Endometrial microvascular endothelial cells (primary cell): Measurements from ENCODE around the gene EHF. TPM values are rescaled to one million over a fixed set of nuclear protein-coding genes. Genes with fewer than 3 reads are reported as not detected.

Source experiments
- in situ Hi-C: cut with HindIII; loops from 2 replicates; pipeline ENCODE4 v1.10.0; 2017; ENCODE audit warnings: low sequenced_read_pairs, low pct_unique_long_range_greater_than_20kb; ENCODE audit errors: inconsistent ontology term
- total RNA-seq: library from RNA; depleted of rRNA; stranded (reverse); fragments of >200 nt; gene quantifications from one replicate; pipeline ENCODE4 v1.2.3, GENCODE V29; 2015; ENCODE audit errors: inconsistent ontology term

EHF gene
- total RNA-seq, 1 donor from 2014 or later: not detected

DNA sequence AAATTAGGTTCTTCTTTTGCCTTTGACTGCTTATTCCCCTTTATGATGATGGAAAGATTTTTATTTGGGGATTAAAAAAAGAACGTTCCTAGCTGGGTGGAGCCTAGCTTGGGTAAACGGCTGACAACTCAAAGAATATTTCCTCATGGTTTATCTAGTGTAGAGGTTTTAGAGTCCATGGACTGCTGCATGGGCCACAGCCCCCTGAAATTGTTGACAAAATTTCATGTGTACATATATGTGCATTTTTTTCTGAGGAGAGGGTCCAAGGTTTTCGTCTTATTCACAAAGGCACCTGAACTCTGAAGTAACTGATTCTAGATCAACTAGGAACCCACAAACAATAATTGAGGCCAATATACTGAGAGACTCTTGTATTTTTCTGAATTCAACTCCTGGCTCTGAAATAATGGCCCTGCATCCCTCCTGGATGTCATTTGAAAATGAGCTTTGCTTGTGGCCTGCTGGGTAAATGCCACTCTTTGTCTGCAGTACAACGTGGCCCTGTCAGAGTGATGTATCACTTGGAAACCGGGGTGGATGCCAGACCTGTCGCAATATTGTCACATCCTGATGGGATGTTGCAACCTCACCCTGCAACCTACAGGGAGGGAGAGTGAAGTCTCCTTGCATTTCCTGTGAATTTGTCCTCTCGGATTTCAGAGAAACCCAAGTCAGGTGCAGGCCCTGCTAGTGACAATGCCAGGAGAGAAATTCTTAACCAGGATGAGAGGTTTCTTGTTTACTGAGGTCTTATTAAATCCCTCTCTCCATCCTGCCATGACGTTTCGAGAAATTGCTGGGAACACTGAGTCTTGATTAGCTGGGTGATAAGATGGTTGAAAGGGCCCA, 33.8 kb downstream of the EHF start:
- in situ Hi-C loops: no loop called here

DNA sequence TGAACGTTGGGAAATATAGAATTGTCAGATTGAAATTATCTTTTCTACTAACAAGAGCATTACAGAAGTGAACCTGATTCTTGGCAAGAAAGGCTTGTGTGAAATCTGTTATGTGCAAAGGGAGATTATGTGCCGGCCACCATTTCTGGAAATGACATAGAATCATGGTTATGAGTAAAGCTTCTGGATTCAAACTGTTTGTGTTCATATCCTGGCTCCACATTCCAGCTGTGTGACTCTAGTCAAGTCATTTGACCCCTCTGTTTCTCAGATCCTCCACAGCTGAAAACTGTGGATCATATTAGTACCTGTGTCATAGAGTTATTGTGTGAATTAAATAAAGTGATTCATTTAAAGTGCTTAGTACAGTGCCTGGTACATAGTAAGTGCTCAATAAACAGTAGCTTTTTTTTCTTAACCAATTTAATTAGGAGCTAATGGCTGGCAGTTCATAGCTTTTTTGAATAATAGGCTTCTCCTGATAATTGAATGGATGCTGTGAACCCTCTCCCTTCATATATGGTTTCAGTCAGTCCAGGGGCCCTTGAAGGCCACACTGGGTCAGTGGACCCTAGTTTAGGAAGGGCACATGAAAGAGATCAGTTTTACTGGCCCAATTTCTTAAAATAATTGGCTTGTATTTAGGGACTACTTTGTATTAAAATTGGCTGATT, 34.6 kb downstream of the EHF start:
- in situ Hi-C loops: no loop called here

DNA sequence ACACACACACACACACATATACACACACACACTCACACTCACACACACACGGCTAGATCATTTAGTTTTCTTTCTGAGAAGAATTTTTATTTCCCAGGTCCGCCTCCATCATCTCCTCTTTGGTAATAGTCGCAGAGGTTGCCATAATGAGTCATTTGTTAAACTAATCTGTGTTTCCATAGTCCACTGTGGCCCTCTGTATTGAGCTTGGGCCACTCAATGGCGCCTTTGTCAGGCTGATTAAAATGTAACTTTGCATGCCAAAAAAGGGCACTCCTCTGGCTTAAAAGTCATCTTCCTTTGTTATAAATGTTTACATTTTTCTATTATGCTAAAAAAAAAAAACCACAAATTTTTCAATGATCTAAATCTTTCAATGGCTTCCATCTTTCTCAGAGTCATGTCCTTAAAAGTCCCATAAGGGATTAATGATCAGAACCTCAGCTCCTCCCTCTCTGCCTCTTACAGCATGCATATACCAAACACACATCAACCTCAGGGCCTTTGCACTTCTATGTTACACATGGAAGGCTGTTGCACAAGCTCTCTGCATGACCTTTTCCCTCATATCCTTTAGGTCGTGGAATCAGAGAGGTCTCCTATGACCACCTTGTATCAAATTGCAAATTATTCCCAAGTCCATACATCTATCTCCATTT, 35.3 kb downstream of the EHF start:
- in situ Hi-C loops: no loop called here

DNA sequence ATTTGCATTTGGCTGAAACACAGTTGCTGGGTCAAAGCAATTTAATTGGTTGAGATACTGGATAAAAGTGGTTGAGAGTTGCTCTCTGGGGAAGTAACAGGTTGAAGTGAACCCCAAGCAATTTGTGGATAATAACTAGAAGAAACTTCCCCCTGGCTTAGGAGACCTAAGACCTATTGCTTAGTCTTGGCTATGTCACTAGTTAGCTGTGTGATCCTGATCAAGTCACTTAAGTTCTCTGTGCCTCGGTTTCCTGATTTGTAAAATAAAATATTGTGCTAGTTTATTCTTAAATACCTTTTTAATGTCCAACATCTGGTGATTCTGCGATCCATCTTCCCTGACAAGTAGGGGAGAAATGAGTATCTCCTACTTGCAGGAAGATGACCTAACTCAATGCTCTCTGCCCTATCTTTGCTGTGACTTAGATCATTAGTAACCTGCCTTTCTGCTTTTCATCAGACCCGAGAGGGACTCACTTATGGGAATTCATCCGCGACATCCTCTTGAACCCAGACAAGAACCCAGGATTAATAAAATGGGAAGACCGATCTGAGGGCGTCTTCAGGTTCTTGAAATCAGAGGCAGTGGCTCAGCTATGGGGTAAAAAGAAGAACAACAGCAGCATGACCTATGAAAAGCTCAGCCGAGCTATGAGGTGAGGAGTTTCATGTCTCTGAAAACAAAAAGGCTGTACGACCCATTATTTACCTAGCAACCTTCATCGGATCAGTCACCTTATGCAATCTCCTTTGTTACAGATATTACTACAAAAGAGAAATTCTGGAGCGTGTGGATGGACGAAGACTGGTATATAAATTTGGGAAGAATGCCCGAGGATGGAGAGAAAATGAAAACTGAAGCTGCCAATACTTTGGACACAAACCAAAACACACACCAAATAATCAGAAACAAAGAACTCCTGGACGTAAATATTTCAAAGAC, 37.5 kb downstream of the EHF start:
- in situ Hi-C loops: no loop called here

DNA sequence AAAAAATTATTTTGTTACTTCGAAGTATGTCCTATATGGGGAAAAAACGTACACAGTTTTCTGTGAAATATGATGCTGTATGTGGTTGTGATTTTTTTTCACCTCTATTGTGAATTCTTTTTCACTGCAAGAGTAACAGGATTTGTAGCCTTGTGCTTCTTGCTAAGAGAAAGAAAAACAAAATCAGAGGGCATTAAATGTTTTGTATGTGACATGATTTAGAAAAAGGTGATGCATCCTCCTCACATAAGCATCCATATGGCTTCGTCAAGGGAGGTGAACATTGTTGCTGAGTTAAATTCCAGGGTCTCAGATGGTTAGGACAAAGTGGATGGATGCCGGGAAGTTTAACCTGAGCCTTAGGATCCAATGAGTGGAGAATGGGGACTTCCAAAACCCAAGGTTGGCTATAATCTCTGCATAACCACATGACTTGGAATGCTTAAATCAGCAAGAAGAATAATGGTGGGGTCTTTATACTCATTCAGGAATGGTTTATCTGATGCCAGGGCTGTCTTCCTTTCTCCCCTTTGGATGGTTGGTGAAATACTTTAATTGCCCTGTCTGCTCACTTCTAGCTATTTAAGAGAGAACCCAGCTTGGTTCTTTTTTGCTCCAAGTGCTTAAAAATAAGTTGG, 38.3 kb downstream of the EHF start:
- in situ Hi-C loops: no loop called here

DNA sequence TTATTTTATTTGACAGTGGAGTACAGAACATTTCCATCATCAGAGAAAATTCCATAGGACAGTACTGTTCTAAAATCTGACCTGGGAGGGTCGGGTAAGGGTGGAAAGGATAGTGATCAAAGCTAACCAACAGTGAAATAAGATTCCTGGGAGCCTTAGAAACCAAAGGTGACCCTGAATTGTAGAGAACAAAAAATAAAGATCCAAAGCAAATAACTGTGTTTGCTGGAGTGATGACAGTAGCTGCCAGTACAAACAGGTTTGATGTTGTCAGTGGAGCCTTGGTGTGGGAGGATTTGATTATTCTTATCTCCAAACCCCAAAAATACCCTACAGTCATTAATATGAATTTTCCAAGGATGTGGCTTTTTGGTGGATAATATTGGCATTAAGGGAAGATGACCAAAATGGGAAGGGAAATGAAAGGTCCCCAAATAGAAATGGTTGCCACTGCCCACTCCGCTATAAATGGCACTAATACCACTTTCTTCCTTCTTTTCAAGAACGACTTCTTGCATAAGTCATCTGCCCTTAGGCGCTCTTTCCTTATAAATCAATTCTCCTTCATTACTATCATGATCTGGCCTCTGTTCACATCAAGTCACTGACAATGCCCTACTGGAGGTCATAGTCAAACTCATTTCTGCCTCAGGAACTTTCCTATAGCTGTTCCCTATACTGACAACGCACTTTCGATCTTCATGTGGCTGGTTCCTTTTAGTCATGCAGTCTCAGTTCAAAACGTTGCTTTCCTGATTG, 44.4 kb downstream of the EHF start:
- in situ Hi-C loops: no loop called here

DNA sequence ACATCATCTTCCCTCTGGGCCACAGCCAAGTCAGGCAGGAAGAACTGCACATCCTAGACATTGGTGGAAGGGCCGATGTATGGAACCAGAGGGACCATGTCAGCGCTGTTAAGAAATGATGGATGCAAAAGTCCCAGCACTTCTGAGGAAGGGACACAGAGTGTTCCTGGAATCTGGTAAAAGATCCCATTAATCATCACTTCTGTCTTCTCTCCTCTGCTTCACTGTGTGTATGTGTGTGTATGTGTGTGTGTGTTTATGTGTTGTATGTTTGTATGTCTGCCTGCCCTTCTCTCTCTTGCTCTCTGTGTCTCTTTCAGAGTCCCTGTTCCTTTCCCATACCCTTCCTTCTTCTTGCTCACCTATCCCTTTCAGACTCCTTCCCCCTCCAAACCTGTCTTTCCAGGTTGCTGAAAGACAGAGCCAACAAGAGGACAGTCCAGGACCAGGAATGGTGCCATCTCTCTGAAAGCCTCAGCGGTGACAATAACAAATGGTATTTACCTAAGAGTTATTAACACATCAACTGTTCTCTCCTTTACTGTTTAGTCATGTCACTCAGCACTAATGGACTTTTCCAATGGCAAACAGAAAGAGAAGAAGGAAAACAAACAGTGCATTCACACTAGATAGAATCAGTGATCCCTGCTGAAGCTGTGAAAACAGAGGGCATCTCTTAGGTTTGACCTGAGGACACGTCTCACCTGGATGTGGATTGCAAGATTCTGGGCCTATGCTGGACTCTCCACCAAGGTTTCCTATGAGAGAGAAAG, 47.1 kb downstream of the EHF start:
- in situ Hi-C loops: no loop called here

DNA sequence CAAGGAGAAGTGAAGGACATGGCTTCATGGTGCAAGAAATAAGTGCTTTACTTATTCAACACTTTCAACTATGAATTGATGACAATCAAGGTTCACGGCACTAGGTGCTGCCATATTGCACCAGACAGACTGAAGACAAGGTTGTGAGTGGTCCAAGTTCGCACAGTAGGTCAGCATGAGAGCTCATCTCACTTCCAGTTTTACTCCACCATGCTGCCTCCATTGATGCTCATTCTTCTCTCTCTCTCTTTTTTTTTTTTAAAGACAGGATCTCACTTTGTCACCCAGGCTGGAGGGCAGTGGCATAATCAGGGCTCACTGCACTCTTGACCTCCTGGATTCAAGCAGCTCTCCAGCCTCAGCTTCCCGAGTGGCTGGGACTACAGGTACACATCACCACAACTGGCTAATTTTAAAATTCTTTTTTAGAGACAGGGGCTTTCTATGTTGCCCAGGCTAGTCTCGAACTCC, 47.7 kb downstream of the EHF start:
- in situ Hi-C loops: no loop called here

DNA sequence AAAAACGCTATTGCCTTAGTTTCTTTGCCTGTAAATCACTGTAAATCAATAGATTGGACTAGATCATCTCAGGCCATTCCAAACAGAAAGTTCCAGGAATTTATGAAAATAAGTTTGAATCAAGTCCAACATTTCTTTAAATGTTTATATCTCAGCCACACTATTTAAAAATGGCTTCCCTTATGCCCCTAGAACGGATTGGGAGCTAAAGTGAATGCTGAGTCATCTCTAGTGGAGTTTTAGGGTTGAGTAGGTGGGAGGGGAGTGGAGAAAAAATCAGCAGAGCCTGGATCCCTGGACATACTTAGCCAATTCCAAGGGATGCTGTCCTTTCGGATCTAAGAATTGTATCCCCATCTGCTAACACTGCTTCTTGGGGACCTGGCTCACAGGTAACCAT, 48.6 kb downstream of the EHF start:
- in situ Hi-C loops: no loop called here

DNA sequence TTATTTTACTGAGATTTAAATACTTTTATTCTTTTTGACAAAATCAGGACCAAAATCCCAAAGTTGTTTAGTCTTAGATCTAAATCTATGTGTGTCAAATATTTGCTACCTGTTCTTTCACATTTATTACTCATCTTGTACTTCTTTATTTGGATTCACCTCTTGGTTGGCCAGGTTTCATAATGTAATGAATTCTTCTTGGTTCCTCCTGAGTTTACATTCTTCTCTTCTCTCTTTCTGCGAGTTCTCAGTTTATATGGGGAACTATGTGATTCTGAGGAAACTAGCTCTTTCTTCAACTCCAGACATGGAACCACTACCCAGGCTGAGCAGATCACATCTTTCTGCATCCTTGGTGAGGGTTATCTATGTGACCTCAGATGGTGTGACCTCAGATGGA, 50.2 kb downstream of the EHF start:
- in situ Hi-C loops: no loop called here

DNA sequence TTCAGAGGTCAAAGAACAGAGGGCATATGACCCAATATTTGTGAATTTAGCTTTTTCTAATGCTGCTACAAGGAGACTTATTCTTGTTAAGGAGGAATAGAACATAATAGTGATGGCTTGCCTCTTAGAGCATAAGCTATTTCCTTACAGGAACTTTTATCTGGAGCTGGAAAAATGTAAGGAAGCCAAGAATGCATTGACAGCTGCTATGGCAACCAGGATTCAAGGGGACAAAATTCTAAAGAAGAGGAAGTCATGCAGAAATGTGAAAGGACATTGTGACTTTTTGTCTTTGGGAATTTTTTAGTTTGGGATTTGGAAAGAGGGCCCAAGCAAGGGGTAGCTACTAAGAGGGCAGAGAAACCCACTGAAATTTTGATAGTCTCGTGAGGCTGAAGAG, 51.1 kb downstream of the EHF start:
- in situ Hi-C loops: no loop called here

DNA sequence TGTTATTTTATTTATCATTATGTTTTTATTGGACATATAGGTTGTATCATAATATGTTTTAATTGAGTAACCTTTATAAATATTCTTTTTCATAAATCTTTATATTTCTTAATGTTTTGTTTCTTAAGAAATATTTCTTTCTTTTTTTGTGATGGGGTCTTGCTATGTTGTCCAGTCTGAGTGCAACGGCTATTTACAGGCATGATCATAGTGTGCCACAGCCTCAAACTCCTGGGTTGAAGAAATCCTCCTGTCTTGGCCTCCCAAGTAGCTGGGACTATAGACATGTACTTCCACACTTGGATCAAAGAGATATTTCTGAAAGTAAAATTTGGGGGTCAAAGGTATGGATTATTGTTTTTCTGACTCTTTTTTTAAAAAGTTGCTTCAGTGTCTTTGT, 53.1 kb downstream of the EHF start:
- in situ Hi-C loops: no loop called here

DNA sequence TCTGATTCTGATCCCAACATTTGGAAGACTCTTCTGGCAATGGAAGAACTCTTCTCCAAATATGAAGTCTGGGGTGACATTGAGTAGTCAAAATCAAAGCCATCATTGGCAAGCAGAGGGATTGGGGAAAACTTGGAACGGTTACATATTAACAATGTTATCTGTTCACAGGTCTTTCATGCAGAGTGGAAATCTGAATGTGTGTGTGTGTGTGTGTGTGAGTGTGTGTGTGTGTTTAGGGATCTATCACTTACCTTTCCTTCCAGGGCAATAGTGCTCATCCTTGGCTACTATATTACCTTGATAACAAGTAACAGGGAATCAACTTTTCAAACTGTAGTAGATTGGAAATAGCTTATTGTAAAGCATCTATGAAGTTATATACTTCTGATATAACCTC, 55.3 kb downstream of the EHF start:
- in situ Hi-C loops: no loop called here

DNA sequence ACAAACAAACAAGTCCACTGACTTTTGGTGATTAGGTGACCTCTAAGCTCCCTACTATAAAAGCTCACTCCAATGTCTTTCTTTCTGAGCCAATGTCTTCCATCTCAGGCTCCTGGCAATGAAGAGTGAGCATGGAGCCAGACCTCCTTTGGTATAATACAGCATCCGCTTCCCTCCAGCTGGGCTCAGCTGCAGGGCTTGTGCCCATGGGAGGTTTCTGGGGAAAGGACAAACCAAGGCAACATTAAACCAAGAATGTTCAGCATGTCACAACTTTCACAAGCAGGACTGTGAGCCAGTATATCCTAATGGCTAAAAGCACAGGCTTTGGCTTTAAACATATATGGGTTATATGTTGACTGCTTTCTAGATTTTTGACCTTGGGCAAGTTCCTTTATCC, 58.8 kb downstream of the EHF start:
- in situ Hi-C loops: no loop called here

DNA sequence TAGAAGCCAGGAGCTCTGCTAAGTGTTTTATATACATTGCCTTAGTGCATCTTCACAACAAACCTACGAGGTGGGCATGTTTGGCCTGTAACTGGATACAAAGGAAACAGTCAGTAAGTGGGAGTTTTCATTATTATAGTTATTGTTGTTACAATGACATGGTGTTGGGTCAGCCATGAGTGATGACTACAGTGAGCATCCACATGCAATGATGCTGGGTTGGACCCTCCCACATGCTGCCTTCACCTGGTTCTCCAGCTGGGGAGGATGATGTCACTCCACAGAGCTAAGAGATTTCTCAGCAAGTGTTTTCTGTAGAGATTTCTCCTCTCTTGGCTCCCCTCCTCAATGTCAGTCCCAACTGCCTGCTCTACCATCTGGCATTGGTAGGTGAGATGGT, 59.3 kb downstream of the EHF start:
- in situ Hi-C loops: no loop called here

DNA sequence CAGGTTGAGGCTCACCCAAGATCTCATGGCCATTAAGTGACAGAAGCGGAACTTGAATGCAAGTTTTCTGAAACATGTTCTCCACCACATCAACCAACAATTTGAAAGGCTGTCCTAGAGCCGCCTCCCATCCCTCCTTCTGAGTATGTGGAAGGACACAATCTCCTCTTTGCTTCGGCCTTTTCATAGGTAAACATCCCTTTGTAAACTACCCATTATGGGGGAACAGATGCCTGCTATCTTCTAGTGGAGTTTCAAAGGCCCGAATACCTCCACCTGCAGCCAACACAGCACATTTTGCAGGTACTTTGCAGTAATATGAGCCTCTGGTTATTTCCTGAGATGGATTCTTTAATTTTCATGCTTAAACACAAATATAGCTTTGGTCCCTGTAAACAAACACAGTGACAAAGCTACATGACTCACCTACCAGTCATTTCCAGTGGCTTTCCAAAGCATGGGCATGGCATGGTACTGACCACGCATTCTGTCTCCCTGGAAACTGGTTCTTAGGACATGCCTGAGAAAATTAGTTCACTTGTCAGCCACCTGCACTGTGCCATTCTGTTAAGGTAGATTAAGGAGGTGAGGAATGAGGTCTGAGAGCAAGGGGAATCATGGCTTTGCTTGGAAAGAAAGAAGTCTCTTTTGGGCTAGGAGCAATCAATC, 60.2 kb downstream of the EHF start:
- in situ Hi-C loops: no loop called here

DNA sequence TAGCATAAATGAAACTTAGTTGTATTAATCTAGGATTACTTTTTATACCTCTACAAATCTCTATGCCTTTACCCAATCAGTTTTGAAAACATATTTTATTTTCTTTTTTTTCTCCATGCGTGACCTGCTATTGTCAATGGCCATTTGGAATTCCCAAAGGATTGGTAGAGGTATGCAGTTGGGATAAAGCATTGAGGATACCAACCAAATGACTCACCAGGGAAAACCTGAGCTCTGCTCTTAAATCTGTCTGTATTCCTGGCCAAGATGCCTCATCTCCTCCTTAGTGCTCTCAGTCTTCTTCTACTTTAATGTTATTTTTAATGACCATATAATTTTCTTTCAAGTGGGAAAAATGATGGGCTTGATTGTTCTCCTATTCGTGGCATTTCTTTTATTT, 61.9 kb downstream of the EHF start:
- in situ Hi-C loops: no loop called here
